Neural cell (in vitro differentiated cells): ENCODE measurements around the gene ORAI1. TPM values are rescaled to one million over a fixed set of nuclear protein-coding genes. Genes with fewer than 3 reads are reported as not detected.

Experiments
- H2AFZ ChIP-seq: fragments of 200-600, 300-800 bp; sonication (generic), shearing (Covaris generic); 2 replicates; pipeline ENCODE4 v1.6.0; 2014; ENCODE audit warnings: low read depth, mild to moderate bottlenecking, antibody characterized with exemption, low read length, moderate library complexity
- H3F3A ChIP-seq: fragments of 200-600 bp; shearing (Covaris generic); 2 replicates; pipeline ENCODE4 v1.6.1; 2016; ENCODE audit warnings: mild to moderate bottlenecking, moderate library complexity, mixed read lengths, antibody characterized with exemption, low read length; ENCODE audit not compliant: insufficient read depth, poor library complexity, severe bottlenecking
- H3K27ac ChIP-seq: fragments of 200-600, 300-800 bp; sonication (generic), shearing (Covaris generic); 2 replicates; pipeline ENCODE4 v1.5.1; 2014; ENCODE audit warnings: mild to moderate bottlenecking, low read length, moderate library complexity
- H3K27me3 ChIP-seq: fragments of 300-800, 200-600 bp; sonication (generic), shearing (Covaris generic); 2 replicates; pipeline ENCODE4 v1.6.0; 2014; ENCODE audit warnings: mild to moderate bottlenecking, low read depth, low read length, moderate library complexity; ENCODE audit not compliant: insufficient read depth
- H3K36me3 ChIP-seq: fragments of 300-800, 200-600 bp; sonication (generic), shearing (Covaris generic); 2 replicates; pipeline ENCODE4 v1.5.1; 2014; ENCODE audit warnings: mild to moderate bottlenecking, antibody characterized with exemption, low read length, moderate library complexity; ENCODE audit not compliant: insufficient read depth
- H3K4me2 ChIP-seq: fragments of 300-800, 200-600 bp; sonication (generic), shearing (Covaris generic); 2 replicates; pipeline ENCODE4 v1.6.0; 2014; ENCODE audit warnings: mild to moderate bottlenecking, low read length
- H3K4me3 ChIP-seq: fragments of 300-800, 200-600 bp; sonication (generic), shearing (Covaris generic); 2 replicates; pipeline ENCODE4 v1.5.1; 2014; ENCODE audit warnings: mild to moderate bottlenecking, low read length, moderate library complexity
- H3K79me2 ChIP-seq: fragments of 200-600 bp; shearing (Covaris generic); replicated peaks from 2 replicates; pipeline ENCODE4 v1.6.0; 2014; ENCODE audit warnings: mild to moderate bottlenecking, low read length, moderate library complexity; ENCODE audit not compliant: insufficient read depth
- H3K9ac ChIP-seq: fragments of 300-800, 200-600 bp; sonication (generic), shearing (Covaris generic); 2 replicates; pipeline ENCODE4 v1.6.1; 2016; ENCODE audit warnings: mild to moderate bottlenecking, low read length, mixed read lengths
- H3K9me2 ChIP-seq: fragments of 200-600 bp; shearing (Covaris generic); 2 replicates; pipeline ENCODE4 v1.6.1; 2016; ENCODE audit warnings: mild to moderate bottlenecking, low read length, mixed read lengths; ENCODE audit not compliant: insufficient read depth
- H3K9me3 ChIP-seq: fragments of 200-600, 300-800 bp; sonication (generic), shearing (Covaris generic); 2 replicates; pipeline ENCODE4 v1.6.1; 2016; ENCODE audit warnings: mild to moderate bottlenecking, mixed run types, low read length, moderate library complexity, mixed read lengths
- H4K20me1 ChIP-seq: fragments of 200-600 bp; shearing (Covaris generic); 2 replicates; pipeline ENCODE4 v1.6.1; 2016; ENCODE audit warnings: mild to moderate bottlenecking, mixed run types; ENCODE audit not compliant: insufficient read depth
- EP300 ChIP-seq: fragments of 450-650 bp; conservative IDR thresholded peaks from 2 replicates; pipeline ENCODE4 v1.6.1; 2014; ENCODE audit warnings: antibody characterized with exemption, mild to moderate bottlenecking, moderate library complexity; ENCODE audit not compliant: poor library complexity, severe bottlenecking
- EZH2 ChIP-seq: fragments of 200-600, 300-800 bp; shearing (Covaris generic), sonication (generic); IDR thresholded peaks from 2 replicates; pipeline ENCODE4 v1.6.1; 2014; ENCODE audit warnings: antibody characterized with exemption, low read length, borderline replicate concordance, mild to moderate bottlenecking; ENCODE audit not compliant: insufficient read depth, poor library complexity, severe bottlenecking
- MXI1 ChIP-seq: fragments of 450-650 bp; conservative IDR thresholded peaks from 2 replicates; pipeline ENCODE4 v1.6.1; 2014; ENCODE audit warnings: antibody characterized with exemption, mild to moderate bottlenecking; ENCODE audit not compliant: poor library complexity, severe bottlenecking
- POLR2AphosphoS5 ChIP-seq: IDR thresholded peaks from 2 replicates; pipeline ENCODE4 v1.6.1; 2012
- RAD21 ChIP-seq: fragments of 450-650 bp; conservative IDR thresholded peaks from 2 replicates; pipeline ENCODE4 v1.6.1; 2014; ENCODE audit warnings: antibody characterized with exemption, mild to moderate bottlenecking, moderate library complexity
- SMC3 ChIP-seq: fragments of 450-650 bp; conservative IDR thresholded peaks from 2 replicates; pipeline ENCODE4 v1.6.1; 2014; ENCODE audit warnings: antibody characterized with exemption, mild to moderate bottlenecking, moderate library complexity; ENCODE audit not compliant: poor library complexity
- TAF1 ChIP-seq: IDR thresholded peaks from 2 replicates; pipeline ENCODE4 v1.6.1; 2012; ENCODE audit warnings: low read depth
- polyA plus RNA-seq: library from polyadenylated mRNA; depleted of rRNA; stranded (reverse); fragments of >200 nt; gene quantifications from 2 replicates; pipeline ENCODE4 v1.2.3, GENCODE V29; 2014
- TF ChIP-seq, protein P1 (sequence below): fragments of 450-650 bp; IDR thresholded peaks from 2 replicates; pipeline ENCODE4 v1.5.1; 2014; ENCODE audit warnings: antibody characterized with exemption, mild to moderate bottlenecking, moderate library complexity; ENCODE audit not compliant: poor library complexity, severe bottlenecking
- TF ChIP-seq, protein P2 (sequence below): IDR thresholded peaks from 2 replicates; pipeline ENCODE4 v1.6.1; 2012; ENCODE audit warnings: borderline replicate concordance

Gene ORAI1
- polyA plus RNA-seq, 1 donor from 2014 or later: 0.78 TPM

DNA sequence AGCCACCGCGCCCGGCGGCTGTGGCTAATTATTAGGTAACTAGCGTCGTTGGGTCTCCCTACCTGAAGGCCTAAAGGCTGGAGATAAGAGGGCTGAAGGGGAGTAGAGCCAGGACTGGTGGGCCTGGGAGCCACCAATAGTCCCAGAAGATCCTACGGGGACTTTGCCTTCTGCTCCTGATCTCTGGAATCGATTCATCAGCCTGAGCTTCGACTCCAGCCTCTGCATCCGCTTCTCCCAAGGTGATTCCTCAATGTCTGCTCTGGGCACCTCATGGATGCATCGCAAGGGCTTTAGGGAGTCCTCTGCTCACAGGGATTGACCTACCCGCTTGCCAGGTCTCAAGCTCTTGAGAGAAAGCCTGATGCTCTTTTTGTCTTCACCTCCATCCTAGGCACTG, 30.8 kb upstream of the ORAI1 start:
- no peaks in the 10 kb centered on the region for H3K9me2 ChIP-seq
- H3K27me3 ChIP-seq: no peaks in the 10 kb centered on the region
- no peaks in the 10 kb centered on the region for H3F3A ChIP-seq
- no peak overlapping the region for H3K9ac ChIP-seq
- no peak overlapping the region for H2AFZ ChIP-seq
- H3K27ac ChIP-seq: no peak overlapping the region
- no peaks in the 10 kb centered on the region for H3K9me3 ChIP-seq
- H4K20me1 ChIP-seq: no peaks in the 10 kb centered on the region
- H3K4me2 ChIP-seq: no peak overlapping the region
- no peak overlapping the region for H3K4me3 ChIP-seq
- H3K36me3 ChIP-seq: no peaks in the 10 kb centered on the region
- TF ChIP-seq, protein P1, sequence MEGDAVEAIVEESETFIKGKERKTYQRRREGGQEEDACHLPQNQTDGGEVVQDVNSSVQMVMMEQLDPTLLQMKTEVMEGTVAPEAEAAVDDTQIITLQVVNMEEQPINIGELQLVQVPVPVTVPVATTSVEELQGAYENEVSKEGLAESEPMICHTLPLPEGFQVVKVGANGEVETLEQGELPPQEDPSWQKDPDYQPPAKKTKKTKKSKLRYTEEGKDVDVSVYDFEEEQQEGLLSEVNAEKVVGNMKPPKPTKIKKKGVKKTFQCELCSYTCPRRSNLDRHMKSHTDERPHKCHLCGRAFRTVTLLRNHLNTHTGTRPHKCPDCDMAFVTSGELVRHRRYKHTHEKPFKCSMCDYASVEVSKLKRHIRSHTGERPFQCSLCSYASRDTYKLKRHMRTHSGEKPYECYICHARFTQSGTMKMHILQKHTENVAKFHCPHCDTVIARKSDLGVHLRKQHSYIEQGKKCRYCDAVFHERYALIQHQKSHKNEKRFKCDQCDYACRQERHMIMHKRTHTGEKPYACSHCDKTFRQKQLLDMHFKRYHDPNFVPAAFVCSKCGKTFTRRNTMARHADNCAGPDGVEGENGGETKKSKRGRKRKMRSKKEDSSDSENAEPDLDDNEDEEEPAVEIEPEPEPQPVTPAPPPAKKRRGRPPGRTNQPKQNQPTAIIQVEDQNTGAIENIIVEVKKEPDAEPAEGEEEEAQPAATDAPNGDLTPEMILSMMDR: no peak
- TF ChIP-seq EZH2: no peak
- no peak for TF ChIP-seq EP300
- TF ChIP-seq, protein P2, sequence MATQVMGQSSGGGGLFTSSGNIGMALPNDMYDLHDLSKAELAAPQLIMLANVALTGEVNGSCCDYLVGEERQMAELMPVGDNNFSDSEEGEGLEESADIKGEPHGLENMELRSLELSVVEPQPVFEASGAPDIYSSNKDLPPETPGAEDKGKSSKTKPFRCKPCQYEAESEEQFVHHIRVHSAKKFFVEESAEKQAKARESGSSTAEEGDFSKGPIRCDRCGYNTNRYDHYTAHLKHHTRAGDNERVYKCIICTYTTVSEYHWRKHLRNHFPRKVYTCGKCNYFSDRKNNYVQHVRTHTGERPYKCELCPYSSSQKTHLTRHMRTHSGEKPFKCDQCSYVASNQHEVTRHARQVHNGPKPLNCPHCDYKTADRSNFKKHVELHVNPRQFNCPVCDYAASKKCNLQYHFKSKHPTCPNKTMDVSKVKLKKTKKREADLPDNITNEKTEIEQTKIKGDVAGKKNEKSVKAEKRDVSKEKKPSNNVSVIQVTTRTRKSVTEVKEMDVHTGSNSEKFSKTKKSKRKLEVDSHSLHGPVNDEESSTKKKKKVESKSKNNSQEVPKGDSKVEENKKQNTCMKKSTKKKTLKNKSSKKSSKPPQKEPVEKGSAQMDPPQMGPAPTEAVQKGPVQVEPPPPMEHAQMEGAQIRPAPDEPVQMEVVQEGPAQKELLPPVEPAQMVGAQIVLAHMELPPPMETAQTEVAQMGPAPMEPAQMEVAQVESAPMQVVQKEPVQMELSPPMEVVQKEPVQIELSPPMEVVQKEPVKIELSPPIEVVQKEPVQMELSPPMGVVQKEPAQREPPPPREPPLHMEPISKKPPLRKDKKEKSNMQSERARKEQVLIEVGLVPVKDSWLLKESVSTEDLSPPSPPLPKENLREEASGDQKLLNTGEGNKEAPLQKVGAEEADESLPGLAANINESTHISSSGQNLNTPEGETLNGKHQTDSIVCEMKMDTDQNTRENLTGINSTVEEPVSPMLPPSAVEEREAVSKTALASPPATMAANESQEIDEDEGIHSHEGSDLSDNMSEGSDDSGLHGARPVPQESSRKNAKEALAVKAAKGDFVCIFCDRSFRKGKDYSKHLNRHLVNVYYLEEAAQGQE: no peak
- no peak for TF ChIP-seq POLR2AphosphoS5
- no peak for TF ChIP-seq SMC3
- TF ChIP-seq MXI1: no peak
- TF ChIP-seq TAF1: no peak
- no peak for TF ChIP-seq RAD21
- H3K79me2 ChIP-seq: no peaks in the 10 kb centered on the region

- Histone ChIP-seq H3K9me3 (no peaks in the 10 kb centered on the region), H3K4me2 (no peak overlapping the region), H3K27ac (no peak overlapping the region), H3K9me2 (no peaks in the 10 kb centered on the region), H3F3A (no peaks in the 10 kb centered on the region), H3K79me2 (no peaks in the 10 kb centered on the region), H3K4me3 (no peak overlapping the region), H3K27me3 (no peaks in the 10 kb centered on the region), H2AFZ (no peak overlapping the region), H3K36me3 (no peaks in the 10 kb centered on the region), H4K20me1 (no peaks in the 10 kb centered on the region), H3K9ac (no peak overlapping the region)
- no peak for TF ChIP-seq MXI1
- no peak for TF ChIP-seq EP300
- TF ChIP-seq, protein P1: no peak
- no peak for TF ChIP-seq RAD21
- TF ChIP-seq POLR2AphosphoS5: no peak
- TF ChIP-seq, protein P2: no peak
- TF ChIP-seq SMC3: no peak
- no peak for TF ChIP-seq TAF1
- no peak for TF ChIP-seq EZH2
Observed at GRCh38 chr12:121596526-121596925, 29.8 kb upstream of the ORAI1 start.
